H1 (cell line): ENCODE data around the gene BTRC. TPM values are rescaled to one million over a fixed set of nuclear protein-coding genes. Genes with fewer than 3 reads are reported as not detected.

Source experiments
- CTCF ChIA-PET: fragments of 300-600 bp; sonication (Branson Sonifier 250); formaldehyde crosslinking; loops from one replicate; lab custom pipeline; 2021; ENCODE audit not compliant: partially characterized antibody; lab: Charles Lee
- POLR2A ChIA-PET: fragments of 300-600 bp; sonication (Branson Sonifier 250); formaldehyde crosslinking; loops from one replicate; lab custom pipeline; 2021; ENCODE audit warnings: inconsistent platforms; ENCODE audit not compliant: partially characterized antibody; lab: Charles Lee
- DNase-seq, 2 experiments: peaks; one replicate each; pipeline versions ENCODE4 v3.0.0 to v3.0.0-alpha.2; 2010 to 2022; ENCODE audit warnings: low spot score in 2 of 2, low read depth in 1 of 2, mixed read lengths in 1 of 2
- FAIRE-seq: peaks from 2 replicates; lab custom pipeline; 2011; peaks lifted over from hg19 to GRCh38; lab: Jason Lieb, UNC
- H2AFZ ChIP-seq: 2 replicates; pipeline ENCODE4 v1.8.1; 2012; ENCODE audit warnings: low read length, inconsistent platforms
- H2AK5ac ChIP-seq: 2 replicates; pipeline ENCODE4 v1.6.1; 2013; ENCODE audit warnings: low read depth, low read length
- H2BK120ac ChIP-seq: replicated peaks from 2 replicates; pipeline ENCODE3; 2013; ENCODE audit warnings: low read depth, low read length, inconsistent platforms
- H2BK12ac ChIP-seq: 2 replicates; pipeline ENCODE4 v1.6.1; 2013; ENCODE audit warnings: low read depth, low read length
- H2BK15ac ChIP-seq: 2 replicates; pipeline ENCODE4 v1.6.1; 2013; ENCODE audit warnings: low read length
- H2BK20ac ChIP-seq: 2 replicates; pipeline ENCODE4 v1.6.1; 2013; ENCODE audit warnings: low read length
- H2BK5ac ChIP-seq: 2 replicates; pipeline ENCODE4 v1.6.1; 2013; ENCODE audit warnings: low read depth, low read length
- H3K14ac ChIP-seq: 2 replicates; pipeline ENCODE4 v1.6.1; 2013; ENCODE audit warnings: inconsistent platforms; ENCODE audit not compliant: insufficient read length
- H3K18ac ChIP-seq: 2 replicates; pipeline ENCODE4 v1.6.1; 2013; ENCODE audit warnings: low read length; ENCODE audit errors: extremely low read depth
- H3K23ac ChIP-seq: 2 replicates; pipeline ENCODE4 v1.6.1; 2013; ENCODE audit warnings: inconsistent platforms; ENCODE audit not compliant: insufficient read length
- H3K23me2 ChIP-seq: 2 replicates; pipeline ENCODE4 v1.6.1; 2013; ENCODE audit warnings: low read depth, low read length
- H3K27ac ChIP-seq: 2 replicates; pipeline ENCODE4 v1.6.1; 2011; ENCODE audit warnings: low read depth, low read length, inconsistent platforms
- H3K27me3 ChIP-seq, 4 experiments: replicated peaks in 1 of 4; 1 replicate in 1 of 4; 2 replicates in 3 of 4; pipeline versions ENCODE4 v1.6.1 to v1.8.1; 2011 to 2013; ENCODE audit warnings: low read length in 3 of 4, mild to moderate bottlenecking in 3 of 4, inconsistent platforms in 2 of 4, mixed read lengths in 2 of 4, moderate library complexity in 1 of 4; ENCODE audit not compliant: control insufficient read depth in 3 of 4, insufficient read depth in 3 of 4; ENCODE audit errors: extremely low read depth in 1 of 4
- H3K36me3 ChIP-seq, 4 experiments: 2 replicates each; pipeline versions ENCODE4 v1.6.1 to v1.8.1; 2011 to 2013; ENCODE audit warnings: mild to moderate bottlenecking in 4 of 4, low read length in 3 of 4, moderate library complexity in 2 of 4, control low read depth in 1 of 4, inconsistent platforms in 1 of 4; ENCODE audit not compliant: insufficient read depth in 4 of 4, control insufficient read depth in 2 of 4
- H3K4ac ChIP-seq: replicated peaks from 2 replicates; pipeline ENCODE3; 2013; ENCODE audit warnings: low read length, low read depth, mixed read lengths, inconsistent platforms; ENCODE audit not compliant: insufficient read length
- H3K4me1 ChIP-seq, 4 experiments: replicated peaks in 1 of 4; 1 replicate in 1 of 4; 2 replicates in 3 of 4; pipeline versions ENCODE4 v1.6.1 to v1.8.1; 2011 to 2013; ENCODE audit warnings: low read length in 3 of 4, inconsistent platforms in 2 of 4, mixed read lengths in 1 of 4; ENCODE audit not compliant: insufficient read depth in 4 of 4, control insufficient read depth in 3 of 4
- H3K4me2 ChIP-seq, 2 experiments: 2 replicates each; pipeline versions ENCODE4 v1.6.1 to v1.8.1; 2011 to 2013; ENCODE audit warnings: low read depth in 2 of 2, low read length in 2 of 2, control low read depth in 1 of 2, inconsistent platforms in 1 of 2, mild to moderate bottlenecking in 1 of 2; ENCODE audit not compliant: insufficient read depth in 1 of 2
- H3K4me3 ChIP-seq, 4 experiments: fragments of 200-600, 300-600 bp in 1 of 4; sonication (generic), shearing (Covaris generic), sonication (Bioruptor Twin) in 1 of 4; 2 replicates each; pipeline versions ENCODE4 v1.5.1 to v1.8.1; 2011 to 2016; ENCODE audit warnings: low read length in 4 of 4, low read depth in 3 of 4, control low read depth in 2 of 4, inconsistent platforms in 2 of 4, mild to moderate bottlenecking in 2 of 4, mixed read lengths in 1 of 4, moderate library complexity in 1 of 4; ENCODE audit not compliant: insufficient read depth in 2 of 4; ENCODE audit errors: extremely low read depth in 1 of 4
- H3K56ac ChIP-seq: replicated peaks from 2 replicates; pipeline ENCODE3; 2013; ENCODE audit warnings: low read depth, mild to moderate bottlenecking, mixed read lengths, low read length, inconsistent platforms; ENCODE audit not compliant: insufficient read length
- H3K79me1 ChIP-seq: 2 replicates; pipeline ENCODE4 v1.6.1; 2013; ENCODE audit warnings: low read depth, low read length, control low read depth
- H3K79me2 ChIP-seq, 2 experiments: 2 replicates each; pipeline versions ENCODE4 v1.6.1 to v1.8.1; 2012 to 2013; ENCODE audit warnings: low read length in 2 of 2, mild to moderate bottlenecking in 2 of 2, inconsistent platforms in 1 of 2; ENCODE audit not compliant: insufficient read depth in 2 of 2, control insufficient read depth in 1 of 2
- H3K9ac ChIP-seq, 4 experiments: replicated peaks in 1 of 4; 1 replicate in 1 of 4; 2 replicates in 3 of 4; pipeline versions ENCODE4 v1.6.1 to v1.8.1; 2011 to 2013; ENCODE audit warnings: low read depth in 3 of 4, low read length in 3 of 4, control low read depth in 2 of 4, mild to moderate bottlenecking in 2 of 4, moderate library complexity in 2 of 4, inconsistent platforms in 1 of 4; ENCODE audit errors: extremely low read depth in 1 of 4
- H3K9me3 ChIP-seq, 2 experiments: 2 replicates each; pipeline versions ENCODE4 v1.6.1 to v1.8.1; 2012 to 2013; ENCODE audit warnings: mild to moderate bottlenecking in 2 of 2, moderate library complexity in 2 of 2, control low read depth in 1 of 2, inconsistent platforms in 1 of 2, low read depth in 1 of 2, low read length in 1 of 2, mixed read lengths in 1 of 2; ENCODE audit not compliant: insufficient read depth in 2 of 2
- H4K20me1 ChIP-seq, 2 experiments: replicated peaks in 1 of 2; 2 replicates each; pipeline versions ENCODE3 to v1.8.1; 2011 to 2013; ENCODE audit warnings: inconsistent platforms in 2 of 2, low read length in 2 of 2, mild to moderate bottlenecking in 1 of 2; ENCODE audit not compliant: insufficient read depth in 2 of 2, control insufficient read depth in 1 of 2
- H4K5ac ChIP-seq: 2 replicates; pipeline ENCODE4 v1.6.1; 2013; ENCODE audit warnings: low read length, low read depth, mixed read lengths, inconsistent platforms; ENCODE audit not compliant: insufficient read length
- H4K8ac ChIP-seq: 2 replicates; pipeline ENCODE4 v1.8.0; 2013; ENCODE audit warnings: mild to moderate bottlenecking, moderate library complexity, low read length, inconsistent platforms; ENCODE audit not compliant: insufficient read depth; ENCODE audit errors: extremely low read depth
- H4K91ac ChIP-seq: replicated peaks from 2 replicates; pipeline ENCODE3; 2013; ENCODE audit warnings: low read length, mixed read lengths, inconsistent platforms; ENCODE audit not compliant: insufficient read length
- CTBP2 ChIP-seq: IDR thresholded peaks from 2 replicates; pipeline ENCODE4 v1.7.0; 2011; ENCODE audit warnings: borderline replicate concordance, mild to moderate bottlenecking, moderate library complexity, mixed read lengths, low read length; ENCODE audit not compliant: insufficient read depth, insufficient read length
- EGR1 ChIP-seq: IDR thresholded peaks from 2 replicates; pipeline ENCODE4 v1.6.1; 2011; ENCODE audit warnings: low read depth, low read length, borderline replicate concordance
- FOSL1 ChIP-seq: IDR thresholded peaks from 2 replicates; pipeline ENCODE4 v1.6.1; 2011; ENCODE audit warnings: mild to moderate bottlenecking, low read depth, low read length, moderate library complexity; ENCODE audit not compliant: insufficient read depth
- PHF8 ChIP-seq: fragments of 200-600 bp; sonication (generic); conservative IDR thresholded peaks from 2 replicates; pipeline ENCODE4 v1.7.1; 2012; ENCODE audit warnings: low read depth, mild to moderate bottlenecking, inconsistent platforms, low read length, moderate library complexity
- RBBP5 ChIP-seq: IDR thresholded peaks from 2 replicates; pipeline ENCODE4 v1.7.1; 2012; ENCODE audit warnings: low read depth, mild to moderate bottlenecking, inconsistent platforms, low read length, moderate library complexity, borderline replicate concordance
- RFX5 ChIP-seq: IDR thresholded peaks from 2 replicates; pipeline ENCODE4 v1.6.1; 2011; ENCODE audit warnings: low read depth, low read length, improper control_type of control experiment, borderline replicate concordance
- YY1 ChIP-seq: IDR thresholded peaks from 2 replicates; pipeline ENCODE4 v1.6.1; 2011; ENCODE audit warnings: low read depth, mild to moderate bottlenecking, low read length
- WGBS, 2 experiments: shearing (Covaris generic) in 1 of 2; methylation state at CpG; one replicate each; pipeline versions ENCODE4 v1.1.6 to v1.1.7; 2013 to 2015; ENCODE audit warnings: low lambda C conversion rate in 2 of 2, mixed read lengths in 2 of 2, inconsistent platforms in 1 of 2, low coverage in 1 of 2, missing lambda C conversion rate in 1 of 2; ENCODE audit not compliant: insufficient replicate concordance in 2 of 2, insufficient coverage in 1 of 2, insufficient read length in 1 of 2; ENCODE audit errors: extremely low coverage in 1 of 2, missing lambda C conversion rate in 1 of 2; 5-methylcytosine and 5-hydroxymethylcytosine counted together
- polyA plus RNA-seq, 7 experiments: library from polyadenylated mRNA; depleted of rRNA in 3 of 7; stranded (reverse) in 5 of 7; unstranded in 2 of 7; fragments of >200 nt in 5 of 7; fragments of 200-250 nt in 2 of 7; gene quantifications; 1 replicate in 5 of 7; 2 replicates in 1 of 7; 4 replicates in 1 of 7; pipeline versions ENCODE4 v1.2.1 to v1.2.3, GENCODE V29; 2011 to 2013; ENCODE audit warnings: missing spikeins in 2 of 7, mixed read lengths in 2 of 7
- total RNA-seq: library from RNA; stranded (reverse); fragmentation: NEBNext Ultra II Directional; extraction: Animal tissue kit (Norgen Biotek cat#: 25700); gene quantifications from 2 replicates; pipeline ENCODE4 v1.2.1, GENCODE V29; 2021

The BTRC gene
- total and polyA plus RNA-seq, 2 of the 8 experiments (the other 6 are each of a cell fraction or from before 2014, with no cell fraction given): 9.9 to 24.7 TPM

GRCh38 chr10:101535949-101536348 is 182.0 kb downstream of the BTRC start:
- Histone ChIP-seq H3K18ac (no peak overlapping the region), H3K36me3 (peaks cover 0 to 7% (median 1%) of the 10 kb centered on the region in 4 experiments; a peak in 1 of 8 replicates), H2BK5ac (no peak overlapping the region), H3K4me3 (no peak overlapping the region), H4K5ac (no peak overlapping the region), H3K79me1 (no peaks in the 10 kb centered on the region), H4K20me1 (no peaks in the 10 kb centered on the region), H4K8ac (no peak overlapping the region), H3K23me2 (no peaks in the 10 kb centered on the region), H3K4me2 (no peak overlapping the region), H3K27ac (no peak overlapping the region), H2BK15ac (no peak overlapping the region), H3K4ac (no peak overlapping the region), H2BK120ac (no peak overlapping the region), H3K23ac (no peak overlapping the region), H3K4me1 (no peaks in the 10 kb centered on the region), H3K56ac (no peak overlapping the region), H3K14ac (no peak overlapping the region), H3K79me2 (no peaks in the 10 kb centered on the region), H2AK5ac (no peak overlapping the region), H2BK12ac (no peak overlapping the region), H2AFZ (no peak overlapping the region), H3K9ac (peak overlapping the region in 1 of 4 experiments; percentile 49; a peak in 1 of 7 replicates), H3K27me3 (no peaks in the 10 kb centered on the region), H4K91ac (no peak overlapping the region), H3K9me3 (no peaks in the 10 kb centered on the region), H2BK20ac (no peak overlapping the region)
- 83% methylated on average over 4 of the region's 4 CpGs; no CpG with 5 or more reads in 1 of the 2 experiments for WGBS, 2 experiments
- ChIA-PET CTCF (interaction anchor here (1.0 to 10.1 kb wide), 22 partner anchors 10 to 323 kb away, joined by 3 to 60 read pairs (median 4); partner anchors contain the start of genes DPCD and POLL), POLR2A (no interaction called here)
- FAIRE-seq (no peak), DNase-seq (no peak)
- no peak for TF ChIP-seq YY1
- no peak for TF ChIP-seq RFX5
- TF ChIP-seq PHF8: no peak
- no peak for TF ChIP-seq RBBP5
- TF ChIP-seq EGR1: no peak
- no peak for TF ChIP-seq FOSL1
- no peak for TF ChIP-seq CTBP2
